B cell (primary cell): ENCODE data around the gene TRABD2A.

Source experiments
- EZH2 ChIP-seq: IDR thresholded peaks from 2 replicates; pipeline ENCODE4 v1.6.1; 2012; ENCODE audit warnings: borderline replicate concordance, low read depth, mild to moderate bottlenecking, moderate library complexity, low read length; ENCODE audit not compliant: insufficient read depth, poor library complexity, severe bottlenecking
- TF ChIP-seq, protein P1 (sequence below): fragments of 200-600 bp; IDR thresholded peaks from one replicate; pipeline ENCODE4 v1.8.0; 2022; ENCODE audit warnings: antibody characterized with exemption, mild to moderate bottlenecking

DNA sequence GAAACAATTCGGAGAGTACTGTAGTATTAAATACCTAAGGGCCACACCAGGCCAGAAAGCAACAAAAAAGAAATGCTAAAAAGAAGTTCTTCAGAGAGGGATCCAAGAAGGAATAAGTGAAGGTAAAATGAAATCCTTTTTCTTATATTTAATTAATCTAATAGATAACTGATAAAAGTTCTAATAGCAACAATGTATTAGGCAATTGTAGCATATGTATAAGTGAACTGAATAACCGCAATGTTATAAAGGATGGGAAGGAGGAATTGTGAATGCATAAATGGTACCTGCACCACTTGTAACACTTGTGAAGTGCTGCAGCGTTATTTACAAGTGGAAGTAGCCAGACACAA, 46.4 kb upstream of the TRABD2A start:
- TF ChIP-seq, protein P1, sequence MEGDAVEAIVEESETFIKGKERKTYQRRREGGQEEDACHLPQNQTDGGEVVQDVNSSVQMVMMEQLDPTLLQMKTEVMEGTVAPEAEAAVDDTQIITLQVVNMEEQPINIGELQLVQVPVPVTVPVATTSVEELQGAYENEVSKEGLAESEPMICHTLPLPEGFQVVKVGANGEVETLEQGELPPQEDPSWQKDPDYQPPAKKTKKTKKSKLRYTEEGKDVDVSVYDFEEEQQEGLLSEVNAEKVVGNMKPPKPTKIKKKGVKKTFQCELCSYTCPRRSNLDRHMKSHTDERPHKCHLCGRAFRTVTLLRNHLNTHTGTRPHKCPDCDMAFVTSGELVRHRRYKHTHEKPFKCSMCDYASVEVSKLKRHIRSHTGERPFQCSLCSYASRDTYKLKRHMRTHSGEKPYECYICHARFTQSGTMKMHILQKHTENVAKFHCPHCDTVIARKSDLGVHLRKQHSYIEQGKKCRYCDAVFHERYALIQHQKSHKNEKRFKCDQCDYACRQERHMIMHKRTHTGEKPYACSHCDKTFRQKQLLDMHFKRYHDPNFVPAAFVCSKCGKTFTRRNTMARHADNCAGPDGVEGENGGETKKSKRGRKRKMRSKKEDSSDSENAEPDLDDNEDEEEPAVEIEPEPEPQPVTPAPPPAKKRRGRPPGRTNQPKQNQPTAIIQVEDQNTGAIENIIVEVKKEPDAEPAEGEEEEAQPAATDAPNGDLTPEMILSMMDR = peak; percentile 33
- no peak for TF ChIP-seq EZH2
